ENCODE data around the gene CD55.

DNA sequence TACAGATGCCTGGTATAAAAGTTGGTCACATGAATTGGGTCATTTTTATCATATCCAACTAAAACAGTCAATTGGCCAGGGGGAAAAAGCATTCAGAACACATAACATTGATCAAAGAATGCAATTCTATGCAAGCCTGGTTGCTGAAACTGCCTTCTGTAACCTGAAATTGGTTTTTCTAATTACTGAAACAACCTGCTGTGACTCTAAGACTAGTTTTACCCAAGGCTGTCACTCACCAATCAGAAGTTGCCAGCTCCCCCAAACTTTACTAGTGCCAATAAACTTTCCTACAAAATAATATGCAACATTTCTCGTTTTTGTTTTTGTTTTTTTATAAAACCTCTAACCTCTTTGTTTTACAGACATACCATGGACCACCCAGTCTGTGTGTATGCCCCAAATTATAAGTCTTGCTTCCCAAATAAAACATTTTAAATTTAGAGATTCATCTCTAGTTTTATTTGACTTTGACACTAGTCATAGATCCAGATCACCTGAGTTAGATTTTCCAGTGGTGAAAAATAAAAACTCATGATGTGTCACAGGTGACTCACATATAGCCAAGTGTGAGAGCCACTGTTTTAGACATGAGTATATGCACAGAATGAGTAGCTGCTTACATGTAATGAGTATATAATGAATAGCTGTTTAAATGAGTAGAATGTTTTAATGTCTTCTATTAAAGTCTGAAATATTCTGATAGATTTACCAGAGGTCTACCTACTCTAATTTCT is 68.4 kb downstream of the CD55 start:
- TF ChIP-seq CHD2 (IDR thresholded peaks at IDR 0.05; ENCODE audit: low read length, partially characterized antibody), result no peak
- TF ChIP-seq, protein P1, sequence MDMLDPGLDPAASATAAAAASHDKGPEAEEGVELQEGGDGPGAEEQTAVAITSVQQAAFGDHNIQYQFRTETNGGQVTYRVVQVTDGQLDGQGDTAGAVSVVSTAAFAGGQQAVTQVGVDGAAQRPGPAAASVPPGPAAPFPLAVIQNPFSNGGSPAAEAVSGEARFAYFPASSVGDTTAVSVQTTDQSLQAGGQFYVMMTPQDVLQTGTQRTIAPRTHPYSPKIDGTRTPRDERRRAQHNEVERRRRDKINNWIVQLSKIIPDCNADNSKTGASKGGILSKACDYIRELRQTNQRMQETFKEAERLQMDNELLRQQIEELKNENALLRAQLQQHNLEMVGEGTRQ (IDR thresholded peaks at IDR 0.05; ENCODE audit: borderline replicate concordance, low read depth, low read length), result no peak
- TF ChIP-seq, protein P2, sequence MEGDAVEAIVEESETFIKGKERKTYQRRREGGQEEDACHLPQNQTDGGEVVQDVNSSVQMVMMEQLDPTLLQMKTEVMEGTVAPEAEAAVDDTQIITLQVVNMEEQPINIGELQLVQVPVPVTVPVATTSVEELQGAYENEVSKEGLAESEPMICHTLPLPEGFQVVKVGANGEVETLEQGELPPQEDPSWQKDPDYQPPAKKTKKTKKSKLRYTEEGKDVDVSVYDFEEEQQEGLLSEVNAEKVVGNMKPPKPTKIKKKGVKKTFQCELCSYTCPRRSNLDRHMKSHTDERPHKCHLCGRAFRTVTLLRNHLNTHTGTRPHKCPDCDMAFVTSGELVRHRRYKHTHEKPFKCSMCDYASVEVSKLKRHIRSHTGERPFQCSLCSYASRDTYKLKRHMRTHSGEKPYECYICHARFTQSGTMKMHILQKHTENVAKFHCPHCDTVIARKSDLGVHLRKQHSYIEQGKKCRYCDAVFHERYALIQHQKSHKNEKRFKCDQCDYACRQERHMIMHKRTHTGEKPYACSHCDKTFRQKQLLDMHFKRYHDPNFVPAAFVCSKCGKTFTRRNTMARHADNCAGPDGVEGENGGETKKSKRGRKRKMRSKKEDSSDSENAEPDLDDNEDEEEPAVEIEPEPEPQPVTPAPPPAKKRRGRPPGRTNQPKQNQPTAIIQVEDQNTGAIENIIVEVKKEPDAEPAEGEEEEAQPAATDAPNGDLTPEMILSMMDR (IDR thresholded peaks at IDR 0.05), result no peak
- no peak for TF ChIP-seq SIN3A (IDR thresholded peaks at IDR 0.05; ENCODE audit: borderline replicate concordance, low read depth, low read length)
- no peak for TF ChIP-seq POLR2AphosphoS5 (IDR thresholded peaks at IDR 0.05; ENCODE audit: low read depth, low read length)
- TF ChIP-seq, protein P3, sequence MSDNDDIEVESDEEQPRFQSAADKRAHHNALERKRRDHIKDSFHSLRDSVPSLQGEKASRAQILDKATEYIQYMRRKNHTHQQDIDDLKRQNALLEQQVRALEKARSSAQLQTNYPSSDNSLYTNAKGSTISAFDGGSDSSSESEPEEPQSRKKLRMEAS (IDR thresholded peaks at IDR 0.05; ENCODE audit: low read depth), result no peak
- no peak for TF ChIP-seq EZH2phosphoT487 (IDR thresholded peaks at IDR 0.05; ENCODE audit: borderline replicate concordance, low read depth)
- TF ChIP-seq SMC3 (IDR thresholded peaks at IDR 0.05; ENCODE audit: low read depth, low read length), result no peak
- no peak for TF ChIP-seq TAF1 (IDR thresholded peaks at IDR 0.05; ENCODE audit: borderline replicate concordance, low read depth, low read length)
- no peak for TF ChIP-seq RCOR1 (IDR thresholded peaks at IDR 0.05; ENCODE audit: low read length)
- TF ChIP-seq, protein P4, sequence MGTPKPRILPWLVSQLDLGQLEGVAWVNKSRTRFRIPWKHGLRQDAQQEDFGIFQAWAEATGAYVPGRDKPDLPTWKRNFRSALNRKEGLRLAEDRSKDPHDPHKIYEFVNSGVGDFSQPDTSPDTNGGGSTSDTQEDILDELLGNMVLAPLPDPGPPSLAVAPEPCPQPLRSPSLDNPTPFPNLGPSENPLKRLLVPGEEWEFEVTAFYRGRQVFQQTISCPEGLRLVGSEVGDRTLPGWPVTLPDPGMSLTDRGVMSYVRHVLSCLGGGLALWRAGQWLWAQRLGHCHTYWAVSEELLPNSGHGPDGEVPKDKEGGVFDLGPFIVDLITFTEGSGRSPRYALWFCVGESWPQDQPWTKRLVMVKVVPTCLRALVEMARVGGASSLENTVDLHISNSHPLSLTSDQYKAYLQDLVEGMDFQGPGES (IDR thresholded peaks at IDR 0.05; ENCODE audit: low read depth, low read length), result no peak
- peak; percentile 14; the same call in 1 of the 2 replicates for TF ChIP-seq TCF12 (IDR thresholded peaks at IDR 0.05)
- no peak for TF ChIP-seq GABPA (IDR thresholded peaks at IDR 0.05; ENCODE audit: low read depth)
